Ishikawa (cell line): ENCODE data around the gene IGFN1.

Experiments used
- CEBPB ChIP-seq: IDR thresholded peaks from 2 replicates; pipeline ENCODE4 v1.6.1; 2012
- CREB1 ChIP-seq: IDR thresholded peaks from 2 replicates; pipeline ENCODE4 v1.6.1; 2012; ENCODE audit warnings: low read depth
- EGR1 ChIP-seq: IDR thresholded peaks from 2 replicates; pipeline ENCODE4 v1.6.1; 2012
- EP300 ChIP-seq: IDR thresholded peaks from 2 replicates; pipeline ENCODE4 v1.6.1; 2012; ENCODE audit warnings: borderline replicate concordance
- FOXM1 ChIP-seq: IDR thresholded peaks from 2 replicates; pipeline ENCODE4 v1.6.1; 2012; ENCODE audit warnings: low read depth, borderline replicate concordance
- NFIC ChIP-seq: IDR thresholded peaks from 2 replicates; pipeline ENCODE4 v1.6.1; 2012
- RAD21 ChIP-seq: IDR thresholded peaks from 2 replicates; pipeline ENCODE4 v1.6.1; 2012; ENCODE audit warnings: low read depth
- REST ChIP-seq: IDR thresholded peaks from 2 replicates; pipeline ENCODE4 v1.6.1; 2012; ENCODE audit warnings: low read depth, mild to moderate bottlenecking
- TAF1 ChIP-seq: IDR thresholded peaks from 2 replicates; pipeline ENCODE4 v1.6.1; 2012; ENCODE audit warnings: low read depth, mild to moderate bottlenecking
- TCF12 ChIP-seq: IDR thresholded peaks from 2 replicates; pipeline ENCODE4 v1.6.1; 2012; ENCODE audit warnings: low read depth
- TEAD4 ChIP-seq: IDR thresholded peaks from 2 replicates; pipeline ENCODE4 v1.6.1; 2012
- USF1 ChIP-seq: IDR thresholded peaks from 2 replicates; pipeline ENCODE4 v1.6.1; 2012
- YY1 ChIP-seq: IDR thresholded peaks from 2 replicates; pipeline ENCODE4 v1.6.1; 2012; ENCODE audit warnings: low read depth
- ZBTB7A ChIP-seq: IDR thresholded peaks from 2 replicates; pipeline ENCODE4 v1.6.1; 2012; ENCODE audit warnings: low read depth
- TF ChIP-seq, protein P1 (sequence below): IDR thresholded peaks from 2 replicates; pipeline ENCODE4 v1.6.1; 2012

Gene IGFN1

GRCh38 chr1:201173736-201174135 is 16.9 kb upstream of the IGFN1 start:
- TF ChIP-seq EP300, result no peak
- no peak for TF ChIP-seq EGR1
- TF ChIP-seq RAD21, result no peak
- TF ChIP-seq CREB1, result no peak
- TF ChIP-seq TEAD4, result no peak
- TF ChIP-seq USF1, result no peak
- no peak for TF ChIP-seq CEBPB
- no peak for TF ChIP-seq YY1
- no peak for TF ChIP-seq ZBTB7A
- TF ChIP-seq TCF12, result no peak
- no peak for TF ChIP-seq REST
- TF ChIP-seq NFIC, result no peak
- no peak for TF ChIP-seq FOXM1
- TF ChIP-seq TAF1, result no peak
- TF ChIP-seq, protein P1, sequence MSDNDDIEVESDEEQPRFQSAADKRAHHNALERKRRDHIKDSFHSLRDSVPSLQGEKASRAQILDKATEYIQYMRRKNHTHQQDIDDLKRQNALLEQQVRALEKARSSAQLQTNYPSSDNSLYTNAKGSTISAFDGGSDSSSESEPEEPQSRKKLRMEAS, result no peak

DNA sequence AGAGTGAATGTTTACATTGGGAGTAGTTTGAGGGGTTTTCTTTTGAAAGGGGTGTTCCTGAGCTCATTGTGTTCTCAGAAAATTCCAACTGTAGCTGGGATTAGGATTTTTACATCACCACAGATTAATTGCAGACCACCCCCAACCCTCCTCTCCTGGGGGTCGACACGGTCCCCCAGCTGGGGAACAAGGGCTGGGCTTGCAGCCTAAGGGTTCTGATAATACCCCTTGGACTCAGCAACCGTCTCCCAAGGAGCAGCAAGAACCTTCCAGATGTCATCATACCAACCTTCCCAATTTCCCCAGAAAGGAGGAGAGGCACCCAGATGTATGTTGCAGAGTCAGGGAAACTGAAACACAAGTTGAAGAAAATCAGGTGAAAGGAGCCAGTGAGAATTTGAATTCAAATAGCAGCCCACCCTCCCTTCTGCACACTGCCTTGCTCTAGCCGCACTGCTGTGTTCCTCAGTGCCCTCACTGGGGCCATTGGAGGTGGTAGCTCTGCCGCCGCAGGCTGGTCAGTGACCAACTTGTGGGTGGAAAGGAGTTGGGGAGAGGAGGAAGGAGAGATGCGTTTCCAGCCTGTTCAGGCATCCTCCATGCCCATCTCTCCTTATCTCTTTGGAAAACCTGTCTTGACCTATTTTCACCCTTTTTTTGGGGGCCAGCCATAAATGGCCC is 14.7 kb upstream of the IGFN1 start:
- no peak for TF ChIP-seq CEBPB
- TF ChIP-seq YY1, result no peak
- no peak for TF ChIP-seq REST
- no peak for TF ChIP-seq FOXM1
- TF ChIP-seq, protein P1, result no peak
- no peak for TF ChIP-seq ZBTB7A

DNA sequence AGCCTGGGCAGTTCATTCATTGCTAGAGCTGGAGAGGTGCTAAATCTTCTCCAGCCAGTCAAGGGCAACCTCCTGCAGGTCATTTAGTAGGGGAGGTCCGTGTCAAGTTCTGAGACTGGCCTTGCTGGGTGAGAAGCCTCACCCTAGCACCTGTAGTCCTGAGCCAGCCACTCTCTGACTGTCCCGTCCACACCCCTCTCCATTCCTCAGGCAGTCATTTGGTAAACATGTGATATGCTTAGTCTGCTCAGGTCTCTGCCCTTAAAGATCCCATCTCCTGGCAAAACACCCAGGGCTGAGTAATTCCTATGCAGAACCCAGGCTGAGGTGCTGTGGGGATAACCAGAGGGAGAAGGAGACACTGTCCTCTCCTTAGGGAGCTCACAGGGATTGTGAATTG is 13.7 kb upstream of the IGFN1 start:
- no peak for TF ChIP-seq TEAD4
- no peak for TF ChIP-seq TCF12
- TF ChIP-seq, protein P1, result no peak
- TF ChIP-seq CREB1, result no peak
- no peak for TF ChIP-seq NFIC

GRCh38 chr1:201178718-201179117 is 11.9 kb upstream of the IGFN1 start:
- TF ChIP-seq EP300 (no peak), RAD21 (no peak)

GRCh38 chr1:201180141-201180540 is 10.5 kb upstream of the IGFN1 start:
- TF ChIP-seq RAD21 (no peak), USF1 (no peak), EGR1 (no peak), TEAD4 (no peak), NFIC (no peak), CEBPB (no peak), FOXM1 (no peak), ZBTB7A (no peak), EP300 (no peak), CREB1 (no peak), TCF12 (no peak), REST (no peak), TAF1 (no peak)
- TF ChIP-seq, protein P1, result no peak
